Natural killer cell (primary cell): ENCODE measurements around the gene PDHX. TPM values are rescaled to one million over a fixed set of nuclear protein-coding genes. Genes with fewer than 3 reads are reported as not detected.

Experiments used
- ATAC-seq, 3 donors: fragments of 150-1000 bp in 2 of 3; fragments of 200-7000 bp in 1 of 3; cut with Tn5 transposase; 1 replicate in 1 of 3; 2 replicates in 2 of 3; pipeline ENCODE4 v1.10.0; 2021; ENCODE audit warnings: mild to moderate bottlenecking in 2 of 3, moderate library complexity in 2 of 3
- DNase-seq, 2 donors: peaks; one replicate each; pipeline versions ENCODE4 v3.0.0 to v3.0.0-alpha.2; 2013 to 2021; ENCODE audit warnings: mixed read lengths in 1 of 2
- H3K27ac ChIP-seq: one replicate; pipeline ENCODE4 v1.5.1; 2013; ENCODE audit warnings: mild to moderate bottlenecking, low read length
- H3K27me3 ChIP-seq: one replicate; pipeline ENCODE4 v1.6.1; 2013; ENCODE audit warnings: low read length; ENCODE audit not compliant: control insufficient read depth, insufficient read depth
- H3K36me3 ChIP-seq: one replicate; pipeline ENCODE4 v1.6.1; 2013; ENCODE audit warnings: low read length; ENCODE audit not compliant: control insufficient read depth, insufficient read depth
- H3K4me1 ChIP-seq: one replicate; pipeline ENCODE4 v1.6.1; 2013; ENCODE audit warnings: low read length; ENCODE audit not compliant: control insufficient read depth, insufficient read depth
- H3K4me3 ChIP-seq: one replicate; pipeline ENCODE4 v1.5.1; 2013; ENCODE audit warnings: low read length
- H3K9me3 ChIP-seq: one replicate; pipeline ENCODE4 v1.6.1; 2013; ENCODE audit warnings: low read length; ENCODE audit not compliant: control insufficient read depth, insufficient read depth
- H3K27ac Mint-ChIP-seq, 2 donors: one replicate each; pipeline ENCODE4 v1.8.0; 2022; ENCODE audit warnings: mild to moderate bottlenecking in 2 of 2, mixed read lengths in 2 of 2, moderate library complexity in 1 of 2
- H3K27me3 Mint-ChIP-seq, 2 donors: one replicate each; pipeline ENCODE4 v1.8.0; 2022; ENCODE audit warnings: low read depth in 2 of 2, mixed read lengths in 2 of 2
- H3K36me3 Mint-ChIP-seq: one replicate; pipeline ENCODE4 v1.8.0; 2022; ENCODE audit warnings: mixed read lengths
- H3K4me1 Mint-ChIP-seq, 2 donors: one replicate each; pipeline ENCODE4 v1.8.0; 2022; ENCODE audit warnings: mixed read lengths in 2 of 2
- H3K4me3 Mint-ChIP-seq: one replicate; pipeline ENCODE4 v1.8.0; 2022; ENCODE audit warnings: mild to moderate bottlenecking, moderate library complexity, mixed read lengths
- H3K9me3 Mint-ChIP-seq, 2 donors: one replicate each; pipeline ENCODE4 v1.8.0; 2022; ENCODE audit warnings: mixed read lengths in 2 of 2
- WGBS: methylation state at CpG from one replicate; pipeline ENCODE4 v1.1.7; 2013; ENCODE audit warnings: missing lambda C conversion rate; ENCODE audit not compliant: insufficient coverage; 5-methylcytosine and 5-hydroxymethylcytosine counted together
- intact Hi-C: fragments of 100-400 bp; cut with micrococcal nuclease; formaldehyde crosslinking; loops from one replicate; pipeline ENCODE4 v1.14.2; 2022
- total RNA-seq, 4 donors: library from RNA; stranded (reverse); fragments of 120-200 nt in 1 of 4; gene quantifications; one replicate each; pipeline versions ENCODE4 v1.2.3 to v1.2.4, GENCODE V29; 2013 to 2022
- TF ChIP-seq, protein P1 (sequence below): fragments of 200-600 bp; IDR thresholded peaks from one replicate; pipeline ENCODE4 v1.8.0; 2022; ENCODE audit warnings: antibody characterized with exemption

PDHX gene
- total RNA-seq, 3 donors from 2014 or later (not counting 1 experiment from before 2014, with no cell fraction given), result 18.3 to 27.1 (median 20.9) TPM

GRCh38 chr11:34957206-34957605 is 40.8 kb downstream of the PDHX start:
- Histone ChIP-seq H3K4me3 (no peak overlapping the region), H3K4me1 (no peaks in the 10 kb centered on the region), H3K27ac (no peak overlapping the region), H3K9me3 (no peaks in the 10 kb centered on the region), H3K27me3 (no peaks in the 10 kb centered on the region), H3K36me3 (peaks cover 22% of the 10 kb centered on the region)
- Mint-ChIP-seq H3K9me3 (no peaks in the 10 kb centered on the region), H3K27ac (no peak overlapping the region), H3K27me3 (no peaks in the 10 kb centered on the region), H3K36me3 (no peaks in the 10 kb centered on the region), H3K4me1 (peaks cover 0 to 10% of the 10 kb centered on the region in 2 donors), H3K4me3 (no peak overlapping the region)
- 89% methylated on average over 3 of the region's 5 CpGs for WGBS
- intact Hi-C loops, result no loop called here
- no peak for ATAC-seq
- TF ChIP-seq, protein P1, sequence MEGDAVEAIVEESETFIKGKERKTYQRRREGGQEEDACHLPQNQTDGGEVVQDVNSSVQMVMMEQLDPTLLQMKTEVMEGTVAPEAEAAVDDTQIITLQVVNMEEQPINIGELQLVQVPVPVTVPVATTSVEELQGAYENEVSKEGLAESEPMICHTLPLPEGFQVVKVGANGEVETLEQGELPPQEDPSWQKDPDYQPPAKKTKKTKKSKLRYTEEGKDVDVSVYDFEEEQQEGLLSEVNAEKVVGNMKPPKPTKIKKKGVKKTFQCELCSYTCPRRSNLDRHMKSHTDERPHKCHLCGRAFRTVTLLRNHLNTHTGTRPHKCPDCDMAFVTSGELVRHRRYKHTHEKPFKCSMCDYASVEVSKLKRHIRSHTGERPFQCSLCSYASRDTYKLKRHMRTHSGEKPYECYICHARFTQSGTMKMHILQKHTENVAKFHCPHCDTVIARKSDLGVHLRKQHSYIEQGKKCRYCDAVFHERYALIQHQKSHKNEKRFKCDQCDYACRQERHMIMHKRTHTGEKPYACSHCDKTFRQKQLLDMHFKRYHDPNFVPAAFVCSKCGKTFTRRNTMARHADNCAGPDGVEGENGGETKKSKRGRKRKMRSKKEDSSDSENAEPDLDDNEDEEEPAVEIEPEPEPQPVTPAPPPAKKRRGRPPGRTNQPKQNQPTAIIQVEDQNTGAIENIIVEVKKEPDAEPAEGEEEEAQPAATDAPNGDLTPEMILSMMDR, result no peak
- no peak for DNase-seq

GRCh38 chr11:34957606-34958005 is 41.2 kb downstream of the PDHX start:
- TF ChIP-seq, protein P1, result no peak
- no peak for DNase-seq
- H3K36me3 ChIP-seq, result peaks cover 22% of the 10 kb centered on the region
- H3K4me1 ChIP-seq, result no peaks in the 10 kb centered on the region
- Mint-ChIP-seq H3K4me1 (peaks cover 0 to 10% of the 10 kb centered on the region in 2 donors), H3K9me3 (no peaks in the 10 kb centered on the region), H3K36me3 (no peaks in the 10 kb centered on the region), H3K27me3 (no peaks in the 10 kb centered on the region), H3K27ac (no peak overlapping the region), H3K4me3 (no peak overlapping the region)
- no peak for ATAC-seq
- no peaks in the 10 kb centered on the region for H3K9me3 ChIP-seq
- no peak overlapping the region for H3K4me3 ChIP-seq
- H3K27ac ChIP-seq, result no peak overlapping the region
- 100% methylated on average over 1 of the region's 3 CpGs for WGBS
- H3K27me3 ChIP-seq, result no peaks in the 10 kb centered on the region
- intact Hi-C loops, result no loop called here

GRCh38 chr11:34959770-34960169 is 43.4 kb downstream of the PDHX start:
- no peak overlapping the region for H3K27ac Mint-ChIP-seq
- H3K27me3 ChIP-seq, result no peaks in the 10 kb centered on the region
- no CpG with 5 or more reads among the region's 1 CpG for WGBS

DNA sequence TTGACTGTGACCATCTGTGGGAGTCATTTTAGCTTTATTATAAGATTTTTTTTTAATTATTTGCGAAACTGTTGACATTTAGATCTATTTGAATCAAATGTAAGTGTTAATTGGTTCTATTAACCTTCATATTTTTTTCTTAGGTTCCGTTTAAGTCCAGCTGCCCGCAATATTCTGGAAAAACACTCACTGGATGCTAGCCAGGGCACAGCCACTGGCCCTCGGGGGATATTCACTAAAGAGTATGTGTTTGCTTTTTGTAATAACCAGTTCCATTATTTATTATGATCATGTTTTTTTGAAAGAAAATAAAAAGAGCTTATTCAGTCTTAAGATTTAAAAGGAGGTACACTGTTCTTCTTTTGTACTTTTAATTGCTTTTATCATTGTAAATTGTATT is 43.9 kb downstream of the PDHX start:
- TF ChIP-seq, protein P1, result no peak
- no peak overlapping the region for H3K27ac Mint-ChIP-seq
- no peak overlapping the region for H3K4me3 Mint-ChIP-seq
- H3K4me1 ChIP-seq, result no peaks in the 10 kb centered on the region
- no peaks in the 10 kb centered on the region for H3K27me3 Mint-ChIP-seq
- no peak overlapping the region for H3K27ac ChIP-seq
- intact Hi-C loops, result no loop called here
- no peaks in the 10 kb centered on the region for H3K9me3 Mint-ChIP-seq
- H3K27me3 ChIP-seq, result no peaks in the 10 kb centered on the region
- no peaks in the 10 kb centered on the region for H3K9me3 ChIP-seq
- WGBS, result no CpG with 5 or more reads among the region's 4 CpGs
- no peak for ATAC-seq
- DNase-seq, result no peak
- H3K36me3 Mint-ChIP-seq, result no peaks in the 10 kb centered on the region
- no peaks in the 10 kb centered on the region for H3K4me1 Mint-ChIP-seq
- H3K36me3 ChIP-seq, result peaks cover 30% of the 10 kb centered on the region
- H3K4me3 ChIP-seq, result no peak overlapping the region

More at GRCh38 chr11:34959770-34960169, 43.4 kb downstream of the PDHX start:
- H3K9me3 ChIP-seq, result no peaks in the 10 kb centered on the region
- intact Hi-C loops, result no loop called here
- H3K4me1 ChIP-seq, result no peaks in the 10 kb centered on the region
- H3K27ac ChIP-seq, result no peak overlapping the region
- no peak overlapping the region for H3K4me3 ChIP-seq
- H3K4me3 Mint-ChIP-seq, result no peak overlapping the region
- no peaks in the 10 kb centered on the region for H3K9me3 Mint-ChIP-seq
- H3K27me3 Mint-ChIP-seq, result no peaks in the 10 kb centered on the region
- H3K36me3 Mint-ChIP-seq, result no peaks in the 10 kb centered on the region
- TF ChIP-seq, protein P1, result no peak
- peaks cover 30% of the 10 kb centered on the region for H3K36me3 ChIP-seq
- peaks cover 0 to 4% of the 10 kb centered on the region in 2 donors for H3K4me1 Mint-ChIP-seq
- ATAC-seq (no peak), DNase-seq (no peak)
